ENCODE data around the gene VAV3.

The VAV3 gene

DNA sequence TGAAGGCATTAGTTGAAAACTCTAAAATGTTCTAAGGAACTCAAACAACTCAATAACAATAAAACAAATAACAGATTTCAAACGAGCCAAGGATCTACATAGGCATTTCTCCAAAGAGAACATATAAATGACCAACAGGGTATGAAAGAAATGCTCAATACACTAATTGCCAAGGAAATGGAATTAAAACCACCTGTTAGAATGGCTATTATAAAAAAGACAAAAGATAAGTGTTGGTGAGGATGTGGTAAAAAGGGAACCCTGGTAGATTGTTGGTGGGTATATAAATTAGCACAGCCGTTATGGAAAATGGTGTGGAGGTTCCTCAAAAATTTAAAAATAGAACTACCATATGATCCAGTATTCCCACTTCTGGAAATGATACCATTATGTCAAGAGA is 9.1 kb upstream of the VAV3 start:
- DNase-seq (ENCODE audit: low read depth) = no peak

DNA sequence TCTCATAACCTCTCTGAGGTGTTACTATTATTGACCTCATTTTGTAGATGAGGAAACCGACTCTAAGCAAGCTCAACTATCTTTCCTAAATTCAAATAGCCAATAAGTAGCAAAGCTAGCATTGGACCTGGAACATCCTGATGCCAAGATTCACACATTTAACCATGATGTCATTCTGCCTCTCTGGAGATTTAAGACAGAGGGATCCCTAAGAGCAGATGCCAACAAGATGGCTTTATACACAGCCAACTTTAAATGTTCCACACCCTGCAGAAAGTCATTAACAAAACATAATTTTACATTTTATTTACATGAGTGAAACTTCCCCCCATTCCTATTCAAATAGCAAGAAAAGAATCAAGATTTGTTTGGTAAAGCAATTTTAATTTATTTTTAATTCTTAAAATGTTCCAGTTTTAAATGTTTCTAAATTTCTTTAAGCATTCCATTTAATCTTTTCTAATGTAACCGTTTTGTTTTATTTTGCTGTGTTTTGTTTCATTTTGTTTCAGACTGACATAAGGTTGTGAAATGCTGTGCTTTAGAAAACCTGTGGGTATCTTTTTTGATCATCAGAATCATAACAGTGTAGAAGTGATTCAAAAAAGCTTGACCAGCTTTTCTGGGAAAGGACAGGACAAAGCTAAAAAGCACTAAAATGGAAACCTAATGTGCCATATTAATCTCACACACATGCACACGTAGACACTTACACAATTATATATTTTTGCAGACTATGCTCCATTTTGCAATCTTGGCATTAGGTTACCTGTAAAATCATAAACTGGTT is 7.6 kb upstream of the VAV3 start:
- no peak for DNase-seq (ENCODE audit: low read depth)

DNA sequence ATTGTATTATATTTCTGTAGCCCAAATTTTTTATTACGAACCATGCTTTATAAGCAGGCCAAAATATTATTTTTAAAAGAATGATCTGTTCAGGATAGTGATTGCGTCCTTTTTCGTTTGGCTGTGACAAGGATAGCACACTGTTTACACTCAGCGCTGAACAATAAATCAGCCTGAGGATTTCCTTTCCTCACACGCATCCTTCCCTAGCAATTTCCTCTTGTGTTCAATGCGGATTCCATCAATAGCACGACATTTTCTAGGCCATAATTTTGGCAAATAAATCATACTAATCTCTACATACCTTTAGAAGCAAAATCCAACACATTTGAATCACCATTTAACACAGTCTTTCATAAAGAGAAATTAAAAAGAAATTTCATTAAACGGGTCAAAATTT is 1.6 kb upstream of the VAV3 start:
- no peak for DNase-seq (ENCODE audit: low read depth)

DNA sequence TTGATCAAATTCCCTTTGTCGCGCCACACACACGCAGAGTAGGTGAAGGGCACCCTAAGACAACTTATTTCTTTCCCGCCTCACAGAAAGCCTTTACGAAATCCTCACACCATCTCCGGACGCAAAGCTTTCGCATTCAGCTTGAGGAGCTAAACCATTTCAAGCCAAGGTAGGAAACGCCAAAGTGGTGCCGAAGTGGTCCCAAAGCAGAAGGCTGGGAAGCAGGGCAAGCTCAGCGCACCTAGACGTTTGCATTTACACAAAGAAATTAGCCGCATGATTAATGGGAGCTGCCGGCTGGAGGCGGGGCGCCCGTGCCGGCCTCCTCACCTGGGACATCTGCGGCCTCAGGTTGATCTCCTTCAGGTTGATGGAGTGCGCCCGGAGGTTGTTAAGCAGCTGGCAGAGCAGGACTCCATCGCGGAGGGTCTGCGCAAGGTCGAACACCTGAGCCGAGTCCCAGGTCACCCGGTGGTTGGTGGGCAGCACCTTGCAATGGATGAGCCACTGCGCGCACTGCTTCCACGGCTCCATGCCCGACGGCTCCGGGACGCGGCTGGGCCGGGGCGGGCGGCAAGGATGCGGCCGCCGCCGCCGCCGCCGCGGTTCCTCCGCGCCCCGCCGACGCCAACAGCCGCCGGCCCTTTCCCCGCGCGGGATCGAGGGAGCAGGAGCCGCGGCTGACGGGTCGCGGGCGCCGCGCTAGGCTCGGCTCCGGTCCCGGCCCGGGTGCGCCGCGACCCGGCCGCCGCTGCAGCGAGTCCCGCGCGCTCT is 457 bp downstream of the VAV3 start:
- DNase-seq (ENCODE audit: low read depth) = no peak

DNA sequence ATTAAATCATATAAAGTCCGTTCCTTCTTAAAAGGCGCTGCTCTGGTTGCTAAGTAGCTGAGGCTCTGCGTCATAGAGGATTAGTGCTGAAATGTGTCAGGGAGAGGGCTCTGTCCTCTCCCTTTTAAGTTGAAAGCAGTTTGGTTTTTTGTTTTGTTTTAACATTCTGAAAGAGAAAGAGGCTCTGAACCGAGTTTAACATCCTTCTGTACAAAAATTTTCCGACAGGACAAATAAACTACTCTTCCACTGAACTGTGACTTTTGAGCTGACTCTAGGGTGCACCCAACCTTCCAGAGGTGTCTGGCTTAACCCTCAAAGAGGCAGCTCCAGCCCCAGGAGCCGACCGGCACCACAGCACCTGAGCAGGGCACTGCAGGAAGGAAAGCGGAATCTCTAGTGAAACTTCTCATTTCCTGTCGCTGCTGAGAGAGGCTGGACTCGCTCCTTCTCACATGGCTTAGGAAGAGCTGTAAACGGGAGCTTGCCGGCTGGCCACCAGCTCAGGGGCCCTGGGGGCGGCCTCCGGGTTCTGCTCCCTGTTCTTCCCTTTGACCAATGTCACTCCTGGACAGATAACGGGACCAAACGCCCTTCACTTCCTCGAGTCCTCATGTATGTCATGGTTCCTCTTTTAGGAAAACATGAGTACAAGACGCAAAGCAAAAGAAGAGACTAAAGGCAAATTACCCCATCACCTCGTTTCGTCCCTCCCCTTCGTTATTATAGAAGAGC is 1.2 kb downstream of the VAV3 start:
- DNase-seq (ENCODE audit: low read depth) = no peak

DNA sequence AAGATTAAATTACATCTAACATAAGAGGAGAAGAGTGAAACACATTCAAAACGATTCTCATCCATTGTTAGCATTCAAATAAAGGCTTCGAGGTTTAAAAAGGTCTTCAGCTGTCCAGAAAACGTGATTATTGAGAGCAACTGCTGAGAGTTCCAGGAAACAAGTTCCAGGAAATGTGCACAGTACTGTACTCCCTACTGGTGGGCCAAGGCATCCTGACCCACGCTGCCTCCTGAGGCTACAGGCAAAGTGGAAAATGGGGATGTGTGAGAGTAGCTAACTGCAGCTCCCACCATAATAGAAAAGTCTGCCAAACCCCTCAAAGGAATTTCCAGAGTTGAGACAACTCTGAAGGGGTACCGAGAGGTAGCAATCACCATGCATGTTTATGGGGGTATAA is 2.0 kb downstream of the VAV3 start:
- no peak for DNase-seq (ENCODE audit: low read depth)

DNA sequence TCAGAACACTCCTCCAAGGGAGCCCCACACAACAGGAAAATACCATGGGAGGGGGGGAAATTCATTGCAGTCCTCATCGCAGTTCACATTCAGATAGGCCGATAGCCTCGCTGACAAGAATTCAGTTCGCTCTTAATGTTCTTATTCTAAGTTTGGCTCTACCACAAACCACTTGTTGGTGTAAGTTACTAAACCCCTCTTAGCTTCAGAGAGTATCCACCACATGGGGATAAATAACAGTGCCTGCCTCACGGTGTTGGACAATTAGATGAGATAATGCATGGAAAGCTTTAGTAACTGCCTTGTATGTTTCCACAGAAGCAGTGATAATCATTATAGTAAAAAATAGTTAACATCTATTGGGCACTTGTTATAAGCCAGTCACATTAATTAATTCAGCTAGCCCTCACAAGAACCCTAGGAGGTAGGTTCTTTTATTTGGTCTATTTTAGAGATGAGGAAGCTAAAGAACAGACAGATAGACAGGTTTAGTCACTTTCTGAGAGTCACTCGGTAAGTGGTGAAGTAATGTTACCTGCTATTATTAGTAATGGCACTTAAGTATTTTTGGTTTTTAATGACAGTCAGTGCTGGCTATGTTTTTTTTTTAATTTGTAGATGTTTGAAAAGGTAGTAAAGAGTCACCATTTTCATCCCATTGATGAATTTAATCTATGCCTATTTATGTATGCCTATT is 10.1 kb downstream of the VAV3 start:
- DNase-seq (ENCODE audit: low read depth) = no peak

DNA sequence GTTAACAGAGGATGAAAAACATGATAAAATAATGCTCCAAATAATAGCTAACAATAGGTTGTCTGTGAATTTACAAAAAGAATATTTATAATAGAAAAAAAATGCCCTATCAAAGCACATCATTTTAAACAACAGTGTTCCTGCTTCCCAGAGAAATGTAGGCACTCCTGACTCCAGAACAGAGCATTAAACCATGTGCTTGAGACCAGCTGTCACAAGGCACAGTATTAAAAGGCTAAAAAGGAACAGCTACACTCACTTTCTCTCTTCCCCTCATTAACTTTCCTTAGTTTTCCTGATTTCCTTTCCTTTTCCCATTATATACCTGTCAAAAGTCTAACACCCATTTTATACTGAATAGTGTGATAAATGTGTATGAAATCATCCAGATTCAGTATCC is 10.9 kb downstream of the VAV3 start:
- DNase-seq (ENCODE audit: low read depth) = no peak

DNA sequence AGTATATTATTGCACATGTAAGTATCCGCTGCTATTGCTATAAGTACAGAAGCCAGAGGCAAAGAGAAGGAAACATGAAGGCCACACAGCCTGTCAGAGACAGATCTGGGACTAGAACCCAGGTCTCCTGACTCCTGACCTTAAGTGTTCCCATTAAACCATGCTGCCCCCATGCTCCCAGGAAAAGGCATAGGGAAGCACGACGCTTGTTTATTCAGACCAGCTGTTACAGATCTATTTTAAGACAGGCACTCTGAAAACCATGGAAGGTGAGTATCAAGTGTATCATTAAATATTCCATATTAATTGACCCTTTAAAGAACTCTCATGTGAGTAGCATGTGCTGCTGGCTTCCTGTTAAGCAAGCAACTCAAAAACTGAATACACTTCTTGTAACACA is 11.4 kb downstream of the VAV3 start:
- no peak for DNase-seq (ENCODE audit: low read depth)

DNA sequence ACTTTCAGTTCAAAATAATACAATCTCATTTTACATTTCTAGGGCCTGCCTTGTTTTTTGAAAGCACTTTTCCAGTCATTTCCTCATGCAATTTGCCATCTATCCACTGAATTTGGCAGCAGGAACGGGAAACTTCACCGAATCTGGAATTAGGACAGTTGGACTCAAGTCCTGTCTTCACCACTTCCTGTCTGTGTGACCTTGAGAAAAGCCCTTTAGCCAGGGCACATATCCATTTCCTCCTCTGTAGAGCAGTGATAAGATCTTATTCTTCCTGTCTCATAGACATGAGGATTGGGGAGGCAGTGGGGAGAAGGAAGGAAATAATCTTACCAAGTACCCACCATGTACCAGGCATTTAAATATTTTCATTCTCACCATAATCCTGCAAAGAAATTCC is 12.0 kb downstream of the VAV3 start:
- no peak for DNase-seq (ENCODE audit: low read depth)

DNA sequence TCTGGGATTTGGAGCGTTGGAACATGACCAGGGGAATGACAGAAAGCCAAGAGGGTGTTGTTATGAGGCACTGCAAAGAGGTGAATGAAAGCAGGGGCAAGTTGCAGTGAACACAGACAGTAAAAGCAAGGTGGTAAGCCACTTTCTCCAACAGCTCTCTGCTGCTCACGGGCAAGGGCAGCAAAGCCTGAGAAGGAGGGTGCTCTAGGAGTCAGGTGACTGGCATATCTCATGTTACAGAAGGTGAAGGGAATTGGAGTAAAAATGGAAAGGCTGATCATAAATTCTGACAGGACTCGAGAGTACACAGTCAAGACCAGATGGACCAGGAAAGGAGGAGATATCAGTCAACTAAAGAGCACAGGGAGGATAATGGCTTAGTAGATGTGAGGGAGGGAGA is 14.5 kb downstream of the VAV3 start:
- no peak for DNase-seq (ENCODE audit: low read depth)

DNA sequence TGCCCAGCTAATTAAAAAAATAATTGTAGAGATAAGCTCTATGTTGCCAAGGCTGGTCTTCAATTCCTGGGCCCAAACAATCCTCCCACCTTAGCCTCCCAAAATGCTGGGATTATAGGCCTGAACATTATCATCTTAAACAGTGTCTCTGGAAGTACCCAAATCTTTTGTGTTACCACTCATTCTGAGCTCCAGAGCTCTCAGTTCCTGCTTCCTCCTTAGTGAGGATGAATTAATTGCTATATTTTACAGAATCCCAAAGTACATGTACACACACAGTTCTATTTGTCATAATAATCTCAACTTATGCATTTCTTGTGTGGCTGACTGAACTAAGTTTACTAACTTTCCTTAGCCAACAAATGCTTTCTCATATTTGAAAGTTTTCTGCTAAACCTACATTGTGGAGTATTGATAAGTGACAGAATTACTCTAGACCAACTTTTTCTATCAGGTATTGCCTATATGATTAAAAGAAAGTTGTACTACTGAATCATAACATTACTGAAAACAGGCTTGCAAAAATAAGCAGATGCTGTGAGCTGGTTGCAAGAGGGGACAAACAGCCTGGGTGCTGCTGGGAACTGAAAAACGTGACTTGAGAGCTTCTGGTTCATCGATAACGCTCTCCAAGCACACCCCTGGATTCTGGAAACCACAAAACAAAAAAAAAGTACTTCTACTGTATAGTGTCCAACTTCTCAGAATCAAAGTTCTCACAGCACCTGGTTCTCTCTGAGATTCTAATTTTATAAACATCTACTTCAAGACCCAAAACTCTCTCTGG is 15.3 kb downstream of the VAV3 start:
- no peak for DNase-seq (ENCODE audit: low read depth)

DNA sequence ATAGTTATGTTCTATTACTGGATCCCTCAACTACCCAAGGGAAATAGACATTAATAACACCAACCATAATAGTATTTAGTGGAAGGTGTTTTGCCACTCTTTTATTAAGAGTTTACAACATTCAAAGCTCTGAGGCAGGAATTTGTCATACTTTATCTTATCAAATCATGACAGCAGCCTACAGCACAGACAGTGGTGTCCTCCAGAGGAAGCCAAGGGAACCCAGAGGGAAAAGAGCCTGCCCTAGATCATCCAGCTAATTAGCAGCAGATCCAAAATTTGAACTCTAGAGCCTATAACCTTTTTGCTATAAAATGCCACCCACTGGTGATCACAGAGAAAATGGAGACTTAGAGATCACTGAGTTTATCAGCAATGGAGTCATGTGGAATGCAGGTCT is 18.2 kb downstream of the VAV3 start:
- DNase-seq (ENCODE audit: low read depth) = no peak

DNA sequence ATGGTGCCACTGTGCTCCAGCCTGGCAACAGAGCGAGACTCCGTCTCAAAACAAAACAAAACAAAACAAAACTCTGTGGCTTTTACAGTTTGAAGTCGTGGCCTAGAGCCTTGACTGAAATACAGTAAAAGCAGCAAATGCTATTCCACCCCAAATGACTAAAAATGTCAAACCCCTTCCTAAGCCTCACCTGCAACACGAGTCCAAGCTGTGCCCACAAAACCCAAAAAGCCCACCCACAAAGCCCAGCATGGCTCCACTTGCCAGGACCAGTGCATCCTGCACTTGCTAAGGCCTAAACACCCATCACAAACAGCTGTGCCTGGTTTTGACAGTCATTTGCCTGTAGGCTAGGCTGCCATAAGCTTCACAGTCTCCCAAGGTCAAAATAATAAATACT is 21.3 kb downstream of the VAV3 start:
- no peak for DNase-seq (ENCODE audit: low read depth)

DNA sequence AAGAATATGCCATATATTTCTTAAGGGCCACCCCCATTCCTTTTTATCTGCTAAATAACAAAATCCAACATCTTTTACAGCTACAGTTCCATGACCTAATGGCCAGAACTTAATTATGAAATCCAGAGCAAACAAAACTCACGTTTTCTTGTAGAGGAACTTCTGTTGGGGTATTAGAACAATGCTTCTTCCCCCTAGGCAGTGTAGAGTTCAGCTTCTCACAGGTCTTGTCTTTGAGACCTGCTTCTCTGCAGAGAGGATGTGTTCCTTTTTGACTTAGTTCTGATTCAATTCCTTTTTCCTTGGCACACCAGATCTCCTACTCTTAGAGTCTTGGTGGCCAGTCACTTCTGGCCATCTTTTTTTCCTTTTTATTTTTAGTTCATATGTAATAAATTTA is 22.2 kb downstream of the VAV3 start:
- DNase-seq (ENCODE audit: low read depth) = no peak

DNA sequence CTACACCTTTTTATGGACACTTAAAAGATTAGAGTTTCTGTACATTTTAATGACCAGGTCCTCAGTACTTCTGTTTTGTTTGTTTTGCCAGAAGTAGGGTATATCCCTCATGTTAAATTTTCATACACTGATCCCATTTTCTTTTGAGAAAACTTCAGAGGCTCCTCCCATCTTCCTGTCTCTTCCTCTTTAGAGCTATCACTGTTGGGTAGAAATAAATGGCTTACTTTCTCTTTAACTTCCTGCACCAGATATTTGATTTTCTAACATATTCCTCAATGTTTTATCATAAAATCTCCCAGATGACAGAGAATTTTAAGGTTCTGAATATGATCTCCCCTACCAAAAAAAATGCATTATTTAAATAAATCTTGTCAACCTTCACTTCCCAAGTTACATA is 23.4 kb downstream of the VAV3 start:
- no peak for DNase-seq (ENCODE audit: low read depth)

DNA sequence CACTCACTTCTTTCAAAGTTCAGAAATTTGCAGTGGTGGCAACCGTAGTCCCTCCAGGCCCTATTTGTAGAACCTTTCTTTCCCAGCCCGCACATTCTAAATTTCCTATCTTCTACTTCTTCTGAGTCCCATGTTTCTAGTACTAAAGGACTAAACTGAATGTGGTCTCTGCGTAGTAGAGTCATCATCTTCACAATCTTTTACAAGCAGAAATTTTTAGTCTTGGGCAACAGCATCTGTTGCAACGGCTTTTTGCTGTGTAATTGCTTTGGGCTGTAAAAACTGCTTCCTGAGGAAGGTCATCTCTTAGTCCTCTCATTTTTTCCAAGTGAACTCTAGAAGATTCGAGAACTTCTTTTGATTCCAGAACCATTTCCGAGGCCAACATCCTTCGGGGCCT is 23.9 kb downstream of the VAV3 start:
- no peak for DNase-seq (ENCODE audit: low read depth)

DNA sequence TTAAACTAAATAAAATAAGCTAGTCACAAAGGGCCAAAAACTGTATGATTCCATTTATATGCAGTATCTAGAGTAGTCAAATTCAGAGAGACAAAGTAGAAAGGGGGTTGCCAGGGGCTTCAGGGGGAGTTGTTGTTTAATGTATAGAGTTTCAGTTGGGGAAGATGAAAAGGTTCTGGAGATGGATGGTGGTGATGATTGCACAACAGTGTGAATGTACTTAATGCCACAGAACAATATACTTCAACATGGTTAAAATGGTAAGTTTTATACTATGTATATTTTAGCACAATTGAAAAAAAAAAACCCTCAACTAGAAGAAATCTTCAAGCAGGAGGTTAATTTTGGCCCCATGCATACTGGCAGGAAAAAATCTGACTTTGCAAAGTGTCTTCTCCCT is 24.3 kb downstream of the VAV3 start:
- DNase-seq (ENCODE audit: low read depth) = no peak

DNA sequence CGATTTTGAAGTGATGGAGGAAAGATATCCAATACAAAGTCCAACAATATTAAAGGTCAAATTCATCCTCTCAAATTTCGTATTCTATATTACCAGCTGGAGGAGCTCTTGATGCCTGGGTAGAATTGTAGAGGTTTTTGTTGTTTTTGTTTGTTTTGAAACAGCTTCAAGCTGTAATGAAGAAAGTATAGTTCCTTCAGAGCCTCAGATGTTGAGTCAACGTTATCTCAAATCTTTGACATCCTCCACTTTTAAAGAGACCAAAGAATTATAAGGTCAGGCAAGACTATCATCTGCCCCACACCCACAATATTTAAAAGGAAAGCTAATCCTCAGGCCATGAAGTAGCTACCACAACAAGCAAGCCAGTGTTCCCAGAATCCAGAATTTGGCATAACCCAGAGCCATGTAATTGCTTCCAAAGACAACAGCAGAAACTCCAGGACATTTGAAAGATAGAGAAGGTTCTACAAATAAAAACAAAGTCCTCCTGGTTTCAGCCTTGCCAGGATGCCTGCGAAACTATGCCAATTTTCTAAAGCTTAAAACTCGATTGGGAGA is 24.9 kb downstream of the VAV3 start:
- DNase-seq (ENCODE audit: low read depth) = no peak

DNA sequence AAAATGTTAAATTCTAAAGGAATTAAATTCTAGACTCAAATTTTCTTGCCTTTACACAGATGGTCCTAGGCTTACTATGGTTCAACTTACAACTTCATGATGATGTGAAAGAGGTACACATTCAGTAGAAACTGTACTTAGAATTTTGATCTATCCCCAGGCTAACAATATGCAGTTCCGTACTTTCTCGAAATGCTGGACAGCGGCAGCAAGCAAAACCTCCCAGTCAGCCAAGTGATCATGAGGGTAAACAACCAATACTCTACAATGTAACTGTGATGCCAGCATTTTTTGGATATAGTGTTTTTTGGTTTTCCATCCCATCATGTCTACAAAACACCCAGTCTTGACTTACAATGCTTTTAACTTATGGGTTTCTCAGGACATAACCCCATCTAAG is 25.7 kb downstream of the VAV3 start:
- DNase-seq (ENCODE audit: low read depth) = no peak
